Neural progenitor cell (in vitro differentiated cells): Measurements from ENCODE around the gene NRSN2. TPM values are rescaled to one million over a fixed set of nuclear protein-coding genes. Genes with fewer than 3 reads are reported as not detected.

Experiments used
- DNase-seq: peaks from one replicate; pipeline ENCODE4 v3.0.0-alpha.2; 2016; ENCODE audit warnings: low spot score
- H2AFZ ChIP-seq: fragments of 200-600 bp; sonication (generic); replicated peaks from 2 replicates; pipeline ENCODE4 v1.6.1; 2016; ENCODE audit warnings: antibody characterized with exemption
- H3F3A ChIP-seq: fragments of 200-600 bp; sonication (generic); 2 replicates; pipeline ENCODE4 v1.6.1; 2016; ENCODE audit warnings: antibody characterized with exemption, low read depth
- H3K27ac ChIP-seq: fragments of 200-600 bp; sonication (generic); 2 replicates; pipeline ENCODE4 v1.5.1; 2016; ENCODE audit warnings: mild to moderate bottlenecking
- H3K27me3 ChIP-seq: fragments of 200-600 bp; sonication (generic); 2 replicates; pipeline ENCODE4 v1.6.1; 2016; ENCODE audit warnings: mild to moderate bottlenecking, moderate library complexity
- H3K36me3 ChIP-seq: fragments of 200-600 bp; sonication (generic); 2 replicates; pipeline ENCODE4 v1.5.1; 2016
- H3K4me1 ChIP-seq: fragments of 200-600 bp; sonication (generic); 2 replicates; pipeline ENCODE4 v1.6.1; 2016; ENCODE audit warnings: mixed run types
- H3K4me2 ChIP-seq: fragments of 200-600 bp; sonication (generic); 2 replicates; pipeline ENCODE4 v1.6.1; 2016
- H3K4me3 ChIP-seq: fragments of 200-600 bp; sonication (generic); 2 replicates; pipeline ENCODE4 v1.5.1; 2016
- H3K79me2 ChIP-seq: fragments of 200-600 bp; sonication (generic); 2 replicates; pipeline ENCODE4 v1.6.1; 2016; ENCODE audit warnings: low read depth
- H3K9ac ChIP-seq: fragments of 200-600 bp; sonication (generic); 2 replicates; pipeline ENCODE4 v1.6.1; 2016
- H3K9me3 ChIP-seq: fragments of 200-600 bp; sonication (generic); 2 replicates; pipeline ENCODE4 v1.5.1; 2016; ENCODE audit warnings: low read depth
- H4K20me1 ChIP-seq: fragments of 200-600 bp; sonication (generic); 2 replicates; pipeline ENCODE4 v1.6.1; 2016; ENCODE audit warnings: low read depth
- H3K27ac Mint-ChIP-seq: 3 replicates; pipeline ENCODE4 v1.8.0; 2021; ENCODE audit warnings: mixed read lengths
- H3K27me3 Mint-ChIP-seq: 2 replicates; pipeline ENCODE4 v1.8.0; 2022; ENCODE audit warnings: low read depth, mild to moderate bottlenecking, inconsistent platforms, moderate library complexity, mixed read lengths; ENCODE audit not compliant: insufficient read depth
- H3K36me3 Mint-ChIP-seq: 3 replicates; pipeline ENCODE4 v1.8.0; 2021; ENCODE audit warnings: mixed read lengths
- H3K4me1 Mint-ChIP-seq: 3 replicates; pipeline ENCODE4 v1.8.0; 2021; ENCODE audit warnings: mixed read lengths
- H3K4me3 Mint-ChIP-seq: 3 replicates; pipeline ENCODE4 v1.8.0; 2021; ENCODE audit warnings: mild to moderate bottlenecking, moderate library complexity, mixed read lengths
- H3K9me3 Mint-ChIP-seq: 3 replicates; pipeline ENCODE4 v1.8.0; 2020; ENCODE audit warnings: mixed read lengths
- EZH2 ChIP-seq: fragments of 200-600 bp; sonication (generic); IDR thresholded peaks from 2 replicates; pipeline ENCODE4 v1.6.1; 2017; ENCODE audit warnings: antibody characterized with exemption, mild to moderate bottlenecking, moderate library complexity
- EZH2phosphoT487 ChIP-seq: fragments of 200-600 bp; sonication (generic); IDR thresholded peaks from 2 replicates; pipeline ENCODE4 v1.6.1; 2017; ENCODE audit warnings: antibody characterized with exemption
- total RNA-seq: library from RNA; depleted of rRNA; stranded (reverse); fragments of >200 nt; gene quantifications from 2 replicates; pipeline ENCODE4 v1.2.3, GENCODE V29; 2015; ENCODE audit warnings: low replicate concordance
- TF ChIP-seq, protein P1 (sequence below): fragments of 200-600 bp; sonication (generic); IDR thresholded peaks from 2 replicates; pipeline ENCODE4 v1.5.1; 2017; ENCODE audit warnings: antibody characterized with exemption, mild to moderate bottlenecking

Gene NRSN2
- total RNA-seq, 1 donor from 2014 or later, result 8.8 TPM

DNA sequence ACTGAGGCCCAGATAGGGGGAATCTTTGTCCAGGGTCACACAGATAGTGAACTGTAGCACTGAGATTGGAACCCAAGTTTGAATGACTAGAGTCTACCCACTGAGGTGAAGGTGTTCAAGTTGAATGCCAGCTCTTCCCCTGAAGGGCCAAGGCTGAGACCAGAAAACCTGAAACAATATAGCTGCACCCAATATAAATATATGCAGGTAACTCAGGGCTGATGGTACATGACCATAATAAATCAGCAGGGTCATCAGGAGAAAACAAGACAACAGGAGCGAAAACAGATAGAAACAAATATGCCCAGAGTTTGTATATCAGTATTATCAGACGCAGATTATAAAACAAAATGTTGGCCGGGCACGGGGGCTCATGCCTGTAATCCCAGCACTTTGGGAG, 57.2 kb downstream of the NRSN2 start:
- H3K36me3 Mint-ChIP-seq, result no peaks in the 10 kb centered on the region

More for the DNA sequence above, 57.2 kb downstream of the NRSN2 start:
- H3K4me3 Mint-ChIP-seq, result no peak overlapping the region
- Histone ChIP-seq H3K27me3 (no peaks in the 10 kb centered on the region), H3K4me2 (no peak overlapping the region), H3K4me1 (peaks cover 12% of the 10 kb centered on the region), H3K27ac (no peak overlapping the region), H3K9me3 (no peaks in the 10 kb centered on the region), H4K20me1 (peaks cover 8% of the 10 kb centered on the region), H2AFZ (no peak overlapping the region), H3K36me3 (no peaks in the 10 kb centered on the region), H3K4me3 (no peak overlapping the region), H3F3A (peaks cover 16% of the 10 kb centered on the region), H3K79me2 (peaks cover 11% of the 10 kb centered on the region), H3K9ac (no peak overlapping the region)
- no peak overlapping the region for H3K27ac Mint-ChIP-seq
- H3K9me3 Mint-ChIP-seq, result peaks cover 9% of the 10 kb centered on the region
- peaks cover 24% of the 10 kb centered on the region for H3K4me1 Mint-ChIP-seq
- no peak for DNase-seq
- peaks cover 4% of the 10 kb centered on the region for H3K27me3 Mint-ChIP-seq
- TF ChIP-seq EZH2 (no peak), EZH2phosphoT487 (no peak)
- TF ChIP-seq, protein P1, sequence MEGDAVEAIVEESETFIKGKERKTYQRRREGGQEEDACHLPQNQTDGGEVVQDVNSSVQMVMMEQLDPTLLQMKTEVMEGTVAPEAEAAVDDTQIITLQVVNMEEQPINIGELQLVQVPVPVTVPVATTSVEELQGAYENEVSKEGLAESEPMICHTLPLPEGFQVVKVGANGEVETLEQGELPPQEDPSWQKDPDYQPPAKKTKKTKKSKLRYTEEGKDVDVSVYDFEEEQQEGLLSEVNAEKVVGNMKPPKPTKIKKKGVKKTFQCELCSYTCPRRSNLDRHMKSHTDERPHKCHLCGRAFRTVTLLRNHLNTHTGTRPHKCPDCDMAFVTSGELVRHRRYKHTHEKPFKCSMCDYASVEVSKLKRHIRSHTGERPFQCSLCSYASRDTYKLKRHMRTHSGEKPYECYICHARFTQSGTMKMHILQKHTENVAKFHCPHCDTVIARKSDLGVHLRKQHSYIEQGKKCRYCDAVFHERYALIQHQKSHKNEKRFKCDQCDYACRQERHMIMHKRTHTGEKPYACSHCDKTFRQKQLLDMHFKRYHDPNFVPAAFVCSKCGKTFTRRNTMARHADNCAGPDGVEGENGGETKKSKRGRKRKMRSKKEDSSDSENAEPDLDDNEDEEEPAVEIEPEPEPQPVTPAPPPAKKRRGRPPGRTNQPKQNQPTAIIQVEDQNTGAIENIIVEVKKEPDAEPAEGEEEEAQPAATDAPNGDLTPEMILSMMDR, result no peak

Other genes starting within 250 kb of the NRSN2 start
- gene DEFB126, start 204.5 kb upstream of the NRSN2 start, total RNA-seq, result not detected in 2 replicates
- gene DEFB127, start 189.7 kb upstream of the NRSN2 start, total RNA-seq, result not detected in 2 replicates
- not detected in 2 replicates for gene DEFB128, start 157.4 kb upstream of the NRSN2 start, total RNA-seq
- not detected in 2 replicates for gene DEFB129, start 119.9 kb upstream of the NRSN2 start, total RNA-seq
- not detected in 2 replicates for gene DEFB132, start 89.4 kb upstream of the NRSN2 start, total RNA-seq
- gene C20orf96, start 56.4 kb upstream of the NRSN2 start, total RNA-seq, result 5.0 and 6.0 TPM in 2 replicates
- 24.2 and 43.4 TPM in 2 replicates for gene ZCCHC3, start 49.5 kb upstream of the NRSN2 start, total RNA-seq
- gene SOX12, start 21.6 kb upstream of the NRSN2 start, total RNA-seq, result 5.3 and 26.6 TPM in 2 replicates
- gene TRIB3, start 33.6 kb downstream of the NRSN2 start, total RNA-seq, result 0.43 and 3.7 TPM in 2 replicates
- gene RBCK1, start 61.2 kb downstream of the NRSN2 start, total RNA-seq, result 24.3 and 60.7 TPM in 2 replicates
- 23.2 and 24.4 TPM in 2 replicates for gene TBC1D20, start 115.4 kb downstream of the NRSN2 start, total RNA-seq
- gene CSNK2A1, start 196.7 kb downstream of the NRSN2 start, total RNA-seq, result 310 and 599 TPM in 2 replicates